ENCODE results near the gene JAK1. TPM values are rescaled to one million over a fixed set of nuclear protein-coding genes. Genes with fewer than 3 reads are reported as not detected.

Gene JAK1
- total and polyA plus RNA-seq, 12 donors = 23.4 to 155 (median 91.1) TPM

- 87 to 96% (median 90%) methylated on average over 3 of the region's 3 CpGs for WGBS, 4 donors
- intact Hi-C loops (cut with DNase I) = no loop called here
- Histone ChIP-seq H3K27ac (no peak overlapping the region), H3K27me3 (no peaks in the 10 kb centered on the region), H3K4me1 (replicated peaks in 1 of 2) (peaks cover 0 to 9% of the 10 kb centered on the region in 2 donors), H3K36me3 (replicated peaks in 1 of 2) (no peaks in the 10 kb centered on the region), H3K9me3 (replicated peaks in 1 of 3) (no peaks in the 10 kb centered on the region), H3K4me3 (no peak overlapping the region)
- no peak for TF ChIP-seq POLR2A (IDR thresholded peaks at IDR 0.05)
- TF ChIP-seq CTCF (IDR thresholded peaks at IDR 0.05) = no peak
- no peak for DNase-seq
These were observed 17.8 kb upstream of the JAK1 start for GRCh38 chr1:64984106-64984505.

DNA sequence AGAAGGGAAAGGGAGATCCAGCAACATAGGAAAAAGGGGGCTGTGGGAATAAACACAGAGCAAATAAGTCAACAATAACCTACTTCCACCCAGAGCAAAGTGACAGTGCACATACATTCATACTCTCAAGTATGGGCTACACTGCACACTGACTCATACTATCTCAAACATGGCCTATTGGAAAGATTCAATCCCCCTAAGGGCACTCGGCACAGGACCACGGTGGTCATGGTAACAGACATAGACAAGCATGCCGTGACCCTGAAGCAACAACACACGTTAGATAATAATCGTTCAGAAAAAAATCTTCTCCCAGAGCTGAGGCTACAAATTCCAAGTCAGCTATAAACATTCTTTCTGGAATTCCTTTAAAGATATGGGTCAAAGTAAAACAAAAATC lies 16.8 kb upstream of the JAK1 start:
- DNase-seq = peak; percentile 35 to 79 (median 66)
- 23 to 43% (median 32%) methylated on average over 5 of the region's 5 CpGs for WGBS, 4 donors
- Histone ChIP-seq H3K4me3 (no peak overlapping the region), H3K4me1 (replicated peaks in 1 of 2) (peaks cover 0 to 9% of the 10 kb centered on the region in 2 donors), H3K27ac (no peak overlapping the region), H3K27me3 (no peaks in the 10 kb centered on the region), H3K9me3 (replicated peaks in 1 of 3) (no peaks in the 10 kb centered on the region), H3K36me3 (replicated peaks in 1 of 2) (no peaks in the 10 kb centered on the region)
- intact Hi-C loops (cut with DNase I) = no loop called here
- TF ChIP-seq CTCF (IDR thresholded peaks at IDR 0.05) (no peak), POLR2A (IDR thresholded peaks at IDR 0.05) (no peak)

- Histone ChIP-seq H3K36me3 (replicated peaks in 1 of 2) (no peaks in the 10 kb centered on the region), H3K9me3 (replicated peaks in 1 of 3) (no peaks in the 10 kb centered on the region), H3K27ac (no peak overlapping the region), H3K4me1 (replicated peaks in 1 of 2) (peaks cover 0 to 9% of the 10 kb centered on the region in 2 donors), H3K27me3 (no peaks in the 10 kb centered on the region), H3K4me3 (no peak overlapping the region)
- 82 to 97% (median 90%) methylated on average over 7 of the region's 7 CpGs for WGBS, 4 donors
- no peak for DNase-seq
- intact Hi-C loops (cut with DNase I) = no loop called here
- TF ChIP-seq POLR2A (IDR thresholded peaks at IDR 0.05) = no peak
- TF ChIP-seq CTCF (IDR thresholded peaks at IDR 0.05) = no peak
These were observed 15.5 kb upstream of the JAK1 start for GRCh38 chr1:64981601-64982533.

DNA sequence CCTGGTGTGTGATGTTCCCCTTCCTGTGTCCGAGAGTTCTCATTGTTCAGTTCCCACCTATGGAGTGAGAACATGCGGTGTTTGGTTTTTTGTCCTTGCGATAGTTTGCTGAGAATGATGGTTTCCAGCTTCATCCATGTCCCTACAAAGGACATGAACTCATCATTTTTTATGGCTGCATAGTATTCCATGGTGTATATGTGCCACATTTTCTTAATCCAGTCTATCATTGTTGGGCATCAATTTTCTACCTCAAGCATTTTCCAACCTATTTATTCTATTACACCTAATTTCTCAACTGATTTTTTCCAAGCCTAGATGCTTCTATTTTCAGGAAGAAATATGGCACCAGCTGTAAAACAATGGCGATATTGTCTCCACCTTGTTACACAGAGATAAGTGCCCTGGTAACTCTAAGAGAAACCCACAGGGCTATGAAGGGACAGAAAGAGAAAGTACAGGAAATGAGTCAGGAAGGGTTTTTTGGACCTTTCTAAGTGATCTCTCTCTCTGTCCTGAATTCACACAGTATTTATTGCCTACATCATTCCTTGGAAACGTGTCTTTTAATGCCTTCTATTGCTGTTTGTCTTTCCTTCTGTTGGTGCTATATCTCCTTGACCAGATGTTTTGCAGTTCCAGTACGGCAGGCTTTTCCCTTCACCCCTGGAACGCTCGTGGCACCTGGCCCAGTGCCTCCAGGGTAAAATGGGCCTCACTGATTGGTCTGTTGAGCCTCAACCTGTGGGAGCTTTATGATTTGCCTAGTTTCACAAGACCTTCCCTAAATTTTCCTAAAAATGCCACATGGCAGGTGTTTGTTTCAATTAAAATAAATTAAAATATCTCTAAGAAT lies 14.6 kb upstream of the JAK1 start:
- no peak overlapping the region for H3K27ac ChIP-seq
- H3K27me3 ChIP-seq = no peaks in the 10 kb centered on the region
- peaks cover 0 to 9% of the 10 kb centered on the region in 2 donors for H3K4me1 ChIP-seq (replicated peaks in 1 of 2)
- WGBS, 4 donors = 86 to 93% (median 89%) methylated on average over 8 of the region's 8 CpGs
- no peaks in the 10 kb centered on the region for H3K9me3 ChIP-seq (replicated peaks in 1 of 3)
- no peaks in the 10 kb centered on the region for H3K36me3 ChIP-seq (replicated peaks in 1 of 2)
- no peak overlapping the region for H3K4me3 ChIP-seq
- TF ChIP-seq POLR2A (IDR thresholded peaks at IDR 0.05) (no peak), CTCF (IDR thresholded peaks at IDR 0.05) (no peak)
- intact Hi-C loops (cut with DNase I) = no loop called here
- DNase-seq = no peak
